ENCODE measurements around the gene PACS2. TPM values are rescaled to one million over a fixed set of nuclear protein-coding genes. Genes with fewer than 3 reads are reported as not detected.

The PACS2 gene
- total RNA-seq, 4 donors from 2014 or later, result 142 to 225 (median 183) TPM

- Histone ChIP-seq H3K27me3 (no peaks in the 10 kb centered on the region), H3K27ac (no peak overlapping the region), H3K36me3 (peaks cover 0 to 79% (median 4%) of the 10 kb centered on the region in 3 donors), H3K9me3 (no peaks in the 10 kb centered on the region), H3K4me1 (peaks cover 0 to 12% (median 0%) of the 10 kb centered on the region in 4 donors), H3K4me3 (no peak overlapping the region)
- WGBS, 2 donors, result 85 to 89% methylated on average over 3 to 4 of the region's 10 CpGs
- DNase-seq (ENCODE audit: low spot score in 2 of 2), result no peak
- TF ChIP-seq EP300 (IDR thresholded peaks at IDR 0.05) (no peak), POLR2A (IDR thresholded peaks at IDR 0.05) (no peak), CTCF (IDR thresholded peaks at IDR 0.05) (no peak)
Observed at GRCh38 chr14:105353136-105353535, 38.6 kb downstream of the PACS2 start.

- Histone ChIP-seq H3K4me1 (peaks cover 0 to 5% (median 0%) of the 10 kb centered on the region in 4 donors), H3K27ac (no peak overlapping the region), H3K9me3 (no peaks in the 10 kb centered on the region), H3K27me3 (no peaks in the 10 kb centered on the region), H3K36me3 (peaks cover 0 to 76% (median 4%) of the 10 kb centered on the region in 3 donors), H3K4me3 (no peak overlapping the region)
- 89 to 94% methylated on average over 20 of the region's 20 CpGs for WGBS, 2 donors
- no peak for DNase-seq (ENCODE audit: low spot score in 2 of 2)
- TF ChIP-seq CTCF (IDR thresholded peaks at IDR 0.05), result no peak
- TF ChIP-seq EP300 (IDR thresholded peaks at IDR 0.05), result no peak
- TF ChIP-seq POLR2A (IDR thresholded peaks at IDR 0.05), result no peak
Observed at GRCh38 chr14:105354541-105354940, 40.0 kb downstream of the PACS2 start.

- Histone ChIP-seq H3K9me3 (no peaks in the 10 kb centered on the region), H3K27me3 (no peaks in the 10 kb centered on the region), H3K27ac (no peak overlapping the region), H3K4me1 (peaks cover 0 to 5% (median 0%) of the 10 kb centered on the region in 4 donors), H3K4me3 (no peak overlapping the region), H3K36me3 (peaks cover 0 to 72% (median 4%) of the 10 kb centered on the region in 3 donors)
- DNase-seq (ENCODE audit: low spot score in 2 of 2), result no peak
- WGBS, 2 donors, result 91 to 93% methylated on average over 20 to 27 of the region's 27 CpGs
- TF ChIP-seq POLR2A (IDR thresholded peaks at IDR 0.05), result no peak
- no peak for TF ChIP-seq CTCF (IDR thresholded peaks at IDR 0.05)
- TF ChIP-seq EP300 (IDR thresholded peaks at IDR 0.05), result no peak
Observed at GRCh38 chr14:105355049-105355575, 40.6 kb downstream of the PACS2 start.

- Histone ChIP-seq H3K4me3 (no peak overlapping the region), H3K27me3 (no peaks in the 10 kb centered on the region), H3K4me1 (peaks cover 0 to 5% (median 0%) of the 10 kb centered on the region in 4 donors), H3K27ac (no peak overlapping the region), H3K9me3 (no peaks in the 10 kb centered on the region), H3K36me3 (peaks cover 0 to 72% (median 4%) of the 10 kb centered on the region in 3 donors)
- 83 to 91% methylated on average over 19 to 21 of the region's 22 CpGs for WGBS, 2 donors
- DNase-seq (ENCODE audit: low spot score in 2 of 2), result no peak
- TF ChIP-seq CTCF (IDR thresholded peaks at IDR 0.05), result no peak
- no peak for TF ChIP-seq EP300 (IDR thresholded peaks at IDR 0.05)
- no peak for TF ChIP-seq POLR2A (IDR thresholded peaks at IDR 0.05)
Observed at GRCh38 chr14:105355850-105356604, 41.5 kb downstream of the PACS2 start.

- Histone ChIP-seq H3K36me3 (peaks cover 0 to 78% (median 4%) of the 10 kb centered on the region in 3 donors), H3K9me3 (no peaks in the 10 kb centered on the region), H3K27ac (no peak overlapping the region), H3K4me3 (no peak overlapping the region), H3K4me1 (peaks cover 0 to 2% (median 0%) of the 10 kb centered on the region in 4 donors), H3K27me3 (no peaks in the 10 kb centered on the region)
- TF ChIP-seq CTCF (IDR thresholded peaks at IDR 0.05) (no peak), POLR2A (IDR thresholded peaks at IDR 0.05) (no peak), EP300 (IDR thresholded peaks at IDR 0.05) (no peak)
- DNase-seq (ENCODE audit: low spot score in 2 of 2), result no peak
- 71 to 79% methylated on average over 9 of the region's 9 CpGs for WGBS, 2 donors
Observed at GRCh38 chr14:105356927-105357326, 42.4 kb downstream of the PACS2 start.
